DOHH2 (cell line): ENCODE data around the gene SOAT2.

Experiments
- H3F3A ChIP-seq: fragments of 200-600 bp; sonication (generic), shearing (Covaris generic); 2 replicates; pipeline ENCODE4 v1.6.0; 2016; ENCODE audit warnings: antibody characterized with exemption, mild to moderate bottlenecking; ENCODE audit not compliant: control insufficient read depth, insufficient read depth
- H3K27ac ChIP-seq: fragments of 200-600 bp; sonication (generic); 2 replicates; pipeline ENCODE4 v1.5.1; 2014; ENCODE audit warnings: low read depth, mild to moderate bottlenecking, low read length, moderate library complexity
- H3K27me3 ChIP-seq: fragments of 200-600 bp; sonication (generic); 2 replicates; pipeline ENCODE4 v1.6.1; 2014; ENCODE audit warnings: mild to moderate bottlenecking, low read length, mixed read lengths; ENCODE audit not compliant: control insufficient read depth
- H3K36me3 ChIP-seq: fragments of 200-600 bp; sonication (generic); 2 replicates; pipeline ENCODE4 v1.6.1; 2014; ENCODE audit warnings: mild to moderate bottlenecking, low read length, moderate library complexity, mixed read lengths; ENCODE audit not compliant: control insufficient read depth
- H3K4me1 ChIP-seq: fragments of 200-600 bp; sonication (generic); 2 replicates; pipeline ENCODE4 v1.6.1; 2014; ENCODE audit warnings: mild to moderate bottlenecking, low read length, mixed read lengths; ENCODE audit not compliant: control insufficient read depth
- H3K4me2 ChIP-seq: fragments of 200-600 bp; sonication (generic); 2 replicates; pipeline ENCODE4 v1.6.0; 2014; ENCODE audit warnings: mild to moderate bottlenecking, low read length, moderate library complexity
- H3K4me3 ChIP-seq: fragments of 200-600 bp; sonication (generic); 2 replicates; pipeline ENCODE4 v1.5.1; 2014; ENCODE audit warnings: mild to moderate bottlenecking, low read length, mixed read lengths
- H3K79me2 ChIP-seq: fragments of 200-600 bp; sonication (generic); 2 replicates; pipeline ENCODE4 v1.6.1; 2014; ENCODE audit warnings: mild to moderate bottlenecking, low read length, mixed read lengths; ENCODE audit not compliant: control insufficient read depth
- H3K9me2 ChIP-seq: fragments of 200-600 bp; sonication (generic); replicated peaks from 2 replicates; pipeline ENCODE4 v1.6.1; 2014; ENCODE audit warnings: mild to moderate bottlenecking, low read length, mixed read lengths; ENCODE audit not compliant: control insufficient read depth
- H3K9me3 ChIP-seq: fragments of 200-600 bp; sonication (generic); 2 replicates; pipeline ENCODE4 v1.6.1; 2014; ENCODE audit warnings: antibody characterized with exemption, low read length, mixed read lengths; ENCODE audit not compliant: control insufficient read depth, insufficient read depth
- H4K20me1 ChIP-seq: fragments of 200-600 bp; sonication (generic); 2 replicates; pipeline ENCODE4 v1.6.0; 2014; ENCODE audit warnings: low read depth, mild to moderate bottlenecking, antibody characterized with exemption, low read length, moderate library complexity; ENCODE audit not compliant: control insufficient read depth, insufficient read depth
- CTCF ChIP-seq: fragments of 200-600 bp; sonication (generic); IDR thresholded peaks from one replicate; pipeline ENCODE4 v1.5.1; 2014; ENCODE audit warnings: antibody characterized with exemption, mild to moderate bottlenecking, low read depth, low read length; ENCODE audit not compliant: poor library complexity, severe bottlenecking
- EZH2phosphoT487 ChIP-seq: fragments of 200-600 bp; sonication (generic); IDR thresholded peaks from 2 replicates; pipeline ENCODE4 v1.6.1; 2017; ENCODE audit warnings: borderline replicate concordance, mild to moderate bottlenecking, antibody characterized with exemption, low read length, moderate library complexity, mixed read lengths

The SOAT2 gene

GRCh38 chr12:53082637-53083175 is 20.6 kb upstream of the SOAT2 start:
- H3F3A ChIP-seq: no peaks in the 10 kb centered on the region
- H3K4me3 ChIP-seq: no peak overlapping the region
- no peaks in the 10 kb centered on the region for H3K36me3 ChIP-seq
- no peaks in the 10 kb centered on the region for H3K9me3 ChIP-seq
- TF ChIP-seq EZH2phosphoT487 (no peak), CTCF (no peak)
- H4K20me1 ChIP-seq: no peaks in the 10 kb centered on the region
- H3K79me2 ChIP-seq: peaks cover 13% of the 10 kb centered on the region
- no peak overlapping the region for H3K27ac ChIP-seq
- H3K27me3 ChIP-seq: peaks cover 15% of the 10 kb centered on the region
- H3K4me2 ChIP-seq: no peak overlapping the region
- no peaks in the 10 kb centered on the region for H3K9me2 ChIP-seq
- H3K4me1 ChIP-seq: peaks cover 16% of the 10 kb centered on the region

- Histone ChIP-seq H3K79me2 (no peaks in the 10 kb centered on the region), H4K20me1 (no peaks in the 10 kb centered on the region), H3K9me3 (no peaks in the 10 kb centered on the region), H3K4me1 (no peaks in the 10 kb centered on the region), H3K9me2 (no peaks in the 10 kb centered on the region), H3F3A (no peaks in the 10 kb centered on the region), H3K27me3 (peaks cover 33% of the 10 kb centered on the region), H3K36me3 (no peaks in the 10 kb centered on the region), H3K4me2 (no peak overlapping the region), H3K4me3 (no peak overlapping the region), H3K27ac (no peak overlapping the region)
- TF ChIP-seq EZH2phosphoT487 (no peak), CTCF (no peak)
Measured at GRCh38 chr12:53086361-53086760, 16.9 kb upstream of the SOAT2 start.

GRCh38 chr12:53090105-53090504 is 13.2 kb upstream of the SOAT2 start:
- H3F3A ChIP-seq: no peaks in the 10 kb centered on the region
- no peaks in the 10 kb centered on the region for H3K9me2 ChIP-seq
- H3K79me2 ChIP-seq: no peaks in the 10 kb centered on the region
- no peaks in the 10 kb centered on the region for H3K4me1 ChIP-seq
- H3K4me2 ChIP-seq: no peak overlapping the region
- no peaks in the 10 kb centered on the region for H3K36me3 ChIP-seq
- H3K27ac ChIP-seq: no peak overlapping the region
- H4K20me1 ChIP-seq: no peaks in the 10 kb centered on the region
- peaks cover 35% of the 10 kb centered on the region for H3K27me3 ChIP-seq
- no peak for TF ChIP-seq EZH2phosphoT487
- no peak for TF ChIP-seq CTCF
- no peaks in the 10 kb centered on the region for H3K9me3 ChIP-seq
- H3K4me3 ChIP-seq: no peak overlapping the region

- TF ChIP-seq EZH2phosphoT487: no peak
- no peak for TF ChIP-seq CTCF
- Histone ChIP-seq H3K4me1 (no peaks in the 10 kb centered on the region), H3K27ac (no peak overlapping the region), H3K27me3 (peaks cover 34% of the 10 kb centered on the region), H4K20me1 (no peaks in the 10 kb centered on the region), H3K4me3 (no peak overlapping the region), H3K79me2 (no peaks in the 10 kb centered on the region), H3K9me2 (no peaks in the 10 kb centered on the region), H3K36me3 (no peaks in the 10 kb centered on the region), H3F3A (no peaks in the 10 kb centered on the region), H3K9me3 (no peaks in the 10 kb centered on the region), H3K4me2 (no peak overlapping the region)
Measured at GRCh38 chr12:53090554-53090953, 12.7 kb upstream of the SOAT2 start.
